NCI-H2029 (cell line): ENCODE results near the gene GDF11.
A peak's percentile ranks its signal among the peaks of the same experiment; 100 is the strongest.

ENCODE experiments used
- DNase-seq: peaks from one replicate; lab custom pipeline; 2025; lab: John Stamatoyannopoulos, UW

Gene GDF11

DNA sequence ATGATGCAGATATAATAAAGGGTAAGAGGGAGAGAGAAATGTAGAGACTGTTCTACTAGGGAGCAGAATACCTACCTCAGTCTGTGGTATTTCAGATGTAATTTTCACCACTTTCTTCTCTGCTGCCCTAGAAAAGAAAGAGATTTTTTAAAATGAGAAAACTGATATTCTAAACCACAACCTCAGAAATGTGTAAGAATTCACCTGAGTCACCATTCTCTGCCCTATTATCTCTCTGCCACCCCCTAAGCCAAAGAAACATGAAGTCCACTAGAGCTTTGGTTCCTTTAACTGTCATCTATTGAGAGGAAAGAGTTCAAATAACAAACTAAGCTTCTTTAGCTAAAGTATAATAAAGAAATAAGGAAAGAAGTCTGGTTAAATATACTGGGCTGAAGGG is 53.0 kb downstream of the GDF11 start:
- DNase-seq = no peak

DNA sequence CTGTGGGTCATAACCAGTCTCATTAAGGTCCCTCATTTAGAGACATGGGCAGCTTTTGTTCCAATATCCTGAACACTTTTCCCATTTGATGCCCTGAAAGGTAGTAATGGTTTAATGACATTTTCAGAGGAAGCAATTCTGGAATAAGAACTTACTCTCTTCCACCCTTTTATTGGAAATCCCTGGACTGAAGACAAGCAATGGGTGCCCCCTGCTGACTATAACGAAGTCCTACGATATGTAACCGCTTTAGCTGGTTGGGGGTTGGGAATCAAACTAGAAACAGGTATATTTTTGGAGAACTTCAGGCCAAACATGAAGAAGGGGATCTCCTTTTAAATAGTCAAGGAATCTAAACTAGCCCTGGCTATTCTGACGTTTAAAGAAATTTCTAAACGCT is 54.1 kb downstream of the GDF11 start:
- peak; percentile 19 for DNase-seq

DNA sequence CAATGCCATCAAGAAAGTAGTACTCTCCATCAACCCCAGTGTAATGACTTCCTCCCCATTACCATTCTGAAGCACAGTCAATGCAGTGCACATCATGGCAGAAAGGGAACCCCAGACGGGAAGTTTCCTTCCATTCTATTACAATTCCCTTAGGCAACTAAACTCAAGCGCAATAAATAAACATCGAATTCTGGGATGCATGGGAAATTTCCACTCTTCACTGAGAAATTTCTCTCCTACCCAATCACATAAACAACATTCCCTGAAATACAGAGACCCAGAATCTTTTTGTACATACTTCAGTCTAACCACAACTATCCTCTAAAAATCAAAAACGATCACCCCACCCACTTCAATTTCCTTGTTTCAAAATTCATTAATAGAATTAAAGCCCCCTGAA is 54.6 kb downstream of the GDF11 start:
- no peak for DNase-seq
